Natural killer cell (primary cell): ENCODE measurements around the gene LIME1. TPM values are rescaled to one million over a fixed set of nuclear protein-coding genes. Genes with fewer than 3 reads are reported as not detected.

ENCODE experiments used
- ATAC-seq, 3 donors: fragments of 150-1000 bp in 2 of 3; fragments of 200-7000 bp in 1 of 3; cut with Tn5 transposase; 1 replicate in 1 of 3; 2 replicates in 2 of 3; pipeline ENCODE4 v1.10.0; 2021; ENCODE audit warnings: mild to moderate bottlenecking in 2 of 3, moderate library complexity in 2 of 3
- DNase-seq, 2 donors: peaks; one replicate each; pipeline versions ENCODE4 v3.0.0 to v3.0.0-alpha.2; 2013 to 2021; ENCODE audit warnings: mixed read lengths in 1 of 2
- H3K27ac ChIP-seq: one replicate; pipeline ENCODE4 v1.5.1; 2013; ENCODE audit warnings: mild to moderate bottlenecking, low read length
- H3K27me3 ChIP-seq: one replicate; pipeline ENCODE4 v1.6.1; 2013; ENCODE audit warnings: low read length; ENCODE audit not compliant: control insufficient read depth, insufficient read depth
- H3K36me3 ChIP-seq: one replicate; pipeline ENCODE4 v1.6.1; 2013; ENCODE audit warnings: low read length; ENCODE audit not compliant: control insufficient read depth, insufficient read depth
- H3K4me1 ChIP-seq: one replicate; pipeline ENCODE4 v1.6.1; 2013; ENCODE audit warnings: low read length; ENCODE audit not compliant: control insufficient read depth, insufficient read depth
- H3K4me3 ChIP-seq: one replicate; pipeline ENCODE4 v1.5.1; 2013; ENCODE audit warnings: low read length
- H3K9me3 ChIP-seq: one replicate; pipeline ENCODE4 v1.6.1; 2013; ENCODE audit warnings: low read length; ENCODE audit not compliant: control insufficient read depth, insufficient read depth
- H3K27ac Mint-ChIP-seq, 2 donors: one replicate each; pipeline ENCODE4 v1.8.0; 2022; ENCODE audit warnings: mild to moderate bottlenecking in 2 of 2, mixed read lengths in 2 of 2, moderate library complexity in 1 of 2
- H3K27me3 Mint-ChIP-seq, 2 donors: one replicate each; pipeline ENCODE4 v1.8.0; 2022; ENCODE audit warnings: low read depth in 2 of 2, mixed read lengths in 2 of 2
- H3K36me3 Mint-ChIP-seq: one replicate; pipeline ENCODE4 v1.8.0; 2022; ENCODE audit warnings: mixed read lengths
- H3K4me1 Mint-ChIP-seq, 2 donors: one replicate each; pipeline ENCODE4 v1.8.0; 2022; ENCODE audit warnings: mixed read lengths in 2 of 2
- H3K4me3 Mint-ChIP-seq: one replicate; pipeline ENCODE4 v1.8.0; 2022; ENCODE audit warnings: mild to moderate bottlenecking, moderate library complexity, mixed read lengths
- H3K9me3 Mint-ChIP-seq, 2 donors: one replicate each; pipeline ENCODE4 v1.8.0; 2022; ENCODE audit warnings: mixed read lengths in 2 of 2
- WGBS: methylation state at CpG from one replicate; pipeline ENCODE4 v1.1.7; 2013; ENCODE audit warnings: missing lambda C conversion rate; ENCODE audit not compliant: insufficient coverage; 5-methylcytosine and 5-hydroxymethylcytosine counted together
- intact Hi-C: fragments of 100-400 bp; cut with micrococcal nuclease; formaldehyde crosslinking; loops from one replicate; pipeline ENCODE4 v1.14.2; 2022
- total RNA-seq, 4 donors: library from RNA; stranded (reverse); fragments of 120-200 nt in 1 of 4; gene quantifications; one replicate each; pipeline versions ENCODE4 v1.2.3 to v1.2.4, GENCODE V29; 2013 to 2022
- TF ChIP-seq, protein P1 (sequence below): fragments of 200-600 bp; IDR thresholded peaks from one replicate; pipeline ENCODE4 v1.8.0; 2022; ENCODE audit warnings: antibody characterized with exemption

Gene LIME1, protein sequence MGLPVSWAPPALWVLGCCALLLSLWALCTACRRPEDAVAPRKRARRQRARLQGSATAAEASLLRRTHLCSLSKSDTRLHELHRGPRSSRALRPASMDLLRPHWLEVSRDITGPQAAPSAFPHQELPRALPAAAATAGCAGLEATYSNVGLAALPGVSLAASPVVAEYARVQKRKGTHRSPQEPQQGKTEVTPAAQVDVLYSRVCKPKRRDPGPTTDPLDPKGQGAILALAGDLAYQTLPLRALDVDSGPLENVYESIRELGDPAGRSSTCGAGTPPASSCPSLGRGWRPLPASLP
- total RNA-seq = 10 to 100 TPM; 86.5 to 94.4 (median 91.7) TPM
- 62.4 TPM for total RNA-seq (2013)

DNA sequence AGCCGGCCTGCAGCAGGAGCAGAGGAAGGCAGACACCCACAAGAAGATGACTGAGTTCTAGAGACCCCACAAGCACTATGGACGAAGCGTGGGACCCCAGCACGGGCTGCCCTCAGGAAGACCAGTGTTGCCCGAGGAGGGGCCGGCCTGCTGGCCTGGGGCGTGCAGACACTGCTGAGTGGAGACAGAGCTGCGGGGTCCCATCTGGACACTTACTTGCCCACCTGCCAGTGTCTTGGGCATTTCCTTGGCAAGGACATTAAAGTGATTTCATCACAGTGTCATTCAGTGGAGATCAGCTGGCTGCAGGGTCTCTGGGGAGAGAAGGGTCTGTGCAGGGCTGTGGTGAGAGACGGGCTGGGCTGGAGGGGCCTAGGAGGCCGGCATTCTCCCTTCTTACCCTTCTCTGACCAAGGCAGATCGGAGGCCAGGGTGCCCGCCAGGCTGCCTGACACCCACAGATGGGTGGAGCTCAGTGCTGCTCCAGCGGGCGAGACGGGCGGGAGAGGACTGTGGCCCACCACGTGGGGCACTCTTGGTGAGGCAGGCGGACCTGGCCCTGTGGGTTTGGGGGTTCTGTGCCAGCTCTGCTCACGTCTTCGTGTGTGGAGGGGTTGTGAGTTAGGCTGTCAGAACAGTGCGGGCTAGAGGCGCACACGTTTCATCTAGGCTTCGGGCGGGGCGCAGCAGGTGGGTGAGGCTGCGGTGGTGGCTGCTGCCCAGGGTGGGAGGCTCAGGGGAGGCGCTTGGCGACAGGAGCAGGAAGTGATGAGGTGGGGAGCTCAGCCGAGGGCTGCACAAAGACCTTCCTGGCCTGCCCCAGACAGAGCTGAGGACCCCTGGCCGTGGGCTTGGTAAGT is at the start of gene LIME1:
LIME1 (plus strand) TSS at position 806 of the 860 bp plus-strand sequence. CDS start 886 bp downstream, outside the sequence.
- ATAC-seq (peak; percentile 37 to 61 (median 58)), DNase-seq (peak; percentile 63 to 93)
- Mint-ChIP-seq H3K9me3 (no peaks in the 10 kb centered on the region), H3K4me3 (peak within 1 kb of the TSS; percentile 89), H3K27ac (peak within 1 kb of the TSS; percentile 83 to 92), H3K36me3 (no peaks in the 10 kb centered on the region), H3K4me1 (peaks cover 21 to 41% of the 10 kb centered on the region in 2 donors), H3K27me3 (no peaks in the 10 kb centered on the region)
- peaks cover 26% of the 10 kb centered on the region for H3K36me3 ChIP-seq
- intact Hi-C loops = loop anchor here (10.0 kb wide), 1 partner anchor 101 kb away; no protein-coding TSS in a partner anchor
- peak within 1 kb of the TSS; percentile 73 for H3K27ac ChIP-seq
- no peaks in the 10 kb centered on the region for H3K9me3 ChIP-seq
- H3K4me3 ChIP-seq = peak within 1 kb of the TSS; percentile 62
- TF ChIP-seq, protein P1, sequence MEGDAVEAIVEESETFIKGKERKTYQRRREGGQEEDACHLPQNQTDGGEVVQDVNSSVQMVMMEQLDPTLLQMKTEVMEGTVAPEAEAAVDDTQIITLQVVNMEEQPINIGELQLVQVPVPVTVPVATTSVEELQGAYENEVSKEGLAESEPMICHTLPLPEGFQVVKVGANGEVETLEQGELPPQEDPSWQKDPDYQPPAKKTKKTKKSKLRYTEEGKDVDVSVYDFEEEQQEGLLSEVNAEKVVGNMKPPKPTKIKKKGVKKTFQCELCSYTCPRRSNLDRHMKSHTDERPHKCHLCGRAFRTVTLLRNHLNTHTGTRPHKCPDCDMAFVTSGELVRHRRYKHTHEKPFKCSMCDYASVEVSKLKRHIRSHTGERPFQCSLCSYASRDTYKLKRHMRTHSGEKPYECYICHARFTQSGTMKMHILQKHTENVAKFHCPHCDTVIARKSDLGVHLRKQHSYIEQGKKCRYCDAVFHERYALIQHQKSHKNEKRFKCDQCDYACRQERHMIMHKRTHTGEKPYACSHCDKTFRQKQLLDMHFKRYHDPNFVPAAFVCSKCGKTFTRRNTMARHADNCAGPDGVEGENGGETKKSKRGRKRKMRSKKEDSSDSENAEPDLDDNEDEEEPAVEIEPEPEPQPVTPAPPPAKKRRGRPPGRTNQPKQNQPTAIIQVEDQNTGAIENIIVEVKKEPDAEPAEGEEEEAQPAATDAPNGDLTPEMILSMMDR = no peak
- H3K27me3 ChIP-seq = no peaks in the 10 kb centered on the region
- WGBS = 21% methylated on average over 31 of the region's 31 CpGs
- peaks cover 63% of the 10 kb centered on the region for H3K4me1 ChIP-seq

DNA sequence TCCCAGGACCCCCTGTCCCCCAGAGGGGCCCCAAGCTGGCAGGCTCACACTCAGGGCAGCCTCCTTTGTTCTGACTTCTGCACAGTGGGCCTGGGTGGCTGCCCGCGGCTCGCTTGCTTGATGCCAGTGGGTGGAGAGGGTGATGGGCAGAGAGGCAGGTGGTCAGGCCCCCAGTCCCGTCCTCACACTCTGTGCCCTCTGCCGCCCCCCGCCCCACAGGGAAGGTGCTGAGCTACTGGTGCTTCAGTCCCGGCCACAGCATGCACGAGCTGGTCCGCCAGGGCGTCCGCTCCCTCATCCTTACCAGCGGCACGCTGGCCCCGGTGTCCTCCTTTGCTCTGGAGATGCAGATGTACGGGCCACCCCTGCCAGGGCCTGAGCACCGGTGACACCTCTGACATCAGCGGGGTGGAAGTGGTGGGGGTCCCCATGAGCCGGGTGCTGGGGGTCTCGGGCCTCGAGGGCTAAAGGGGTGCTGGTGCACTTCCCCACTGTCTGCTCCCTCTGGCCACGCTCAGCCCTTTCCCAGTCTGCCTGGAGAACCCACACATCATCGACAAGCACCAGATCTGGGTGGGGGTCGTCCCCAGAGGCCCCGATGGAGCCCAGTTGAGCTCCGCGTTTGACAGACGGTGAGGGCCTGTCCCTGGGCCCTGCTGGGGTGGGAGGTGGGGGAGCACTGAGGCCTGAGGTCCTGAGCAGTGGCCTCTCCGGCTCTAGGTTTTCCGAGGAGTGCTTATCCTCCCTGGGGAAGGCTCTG is 48.9 kb upstream of the LIME1 start:
- Mint-ChIP-seq H3K27ac (no peak overlapping the region), H3K27me3 (no peaks in the 10 kb centered on the region), H3K9me3 (no peaks in the 10 kb centered on the region), H3K4me1 (peaks cover 0 to 5% of the 10 kb centered on the region in 2 donors), H3K4me3 (no peak overlapping the region), H3K36me3 (no peaks in the 10 kb centered on the region)
- no peaks in the 10 kb centered on the region for H3K9me3 ChIP-seq
- 95% methylated on average over 29 of the region's 29 CpGs for WGBS
- DNase-seq = no peak
- no peaks in the 10 kb centered on the region for H3K36me3 ChIP-seq
- no peak overlapping the region for H3K27ac ChIP-seq
- TF ChIP-seq, protein P1 = no peak
- intact Hi-C loops = no loop called here
- H3K27me3 ChIP-seq = no peaks in the 10 kb centered on the region
- H3K4me3 ChIP-seq = no peak overlapping the region
- H3K4me1 ChIP-seq = peaks cover 24% of the 10 kb centered on the region
- ATAC-seq = no peak

DNA sequence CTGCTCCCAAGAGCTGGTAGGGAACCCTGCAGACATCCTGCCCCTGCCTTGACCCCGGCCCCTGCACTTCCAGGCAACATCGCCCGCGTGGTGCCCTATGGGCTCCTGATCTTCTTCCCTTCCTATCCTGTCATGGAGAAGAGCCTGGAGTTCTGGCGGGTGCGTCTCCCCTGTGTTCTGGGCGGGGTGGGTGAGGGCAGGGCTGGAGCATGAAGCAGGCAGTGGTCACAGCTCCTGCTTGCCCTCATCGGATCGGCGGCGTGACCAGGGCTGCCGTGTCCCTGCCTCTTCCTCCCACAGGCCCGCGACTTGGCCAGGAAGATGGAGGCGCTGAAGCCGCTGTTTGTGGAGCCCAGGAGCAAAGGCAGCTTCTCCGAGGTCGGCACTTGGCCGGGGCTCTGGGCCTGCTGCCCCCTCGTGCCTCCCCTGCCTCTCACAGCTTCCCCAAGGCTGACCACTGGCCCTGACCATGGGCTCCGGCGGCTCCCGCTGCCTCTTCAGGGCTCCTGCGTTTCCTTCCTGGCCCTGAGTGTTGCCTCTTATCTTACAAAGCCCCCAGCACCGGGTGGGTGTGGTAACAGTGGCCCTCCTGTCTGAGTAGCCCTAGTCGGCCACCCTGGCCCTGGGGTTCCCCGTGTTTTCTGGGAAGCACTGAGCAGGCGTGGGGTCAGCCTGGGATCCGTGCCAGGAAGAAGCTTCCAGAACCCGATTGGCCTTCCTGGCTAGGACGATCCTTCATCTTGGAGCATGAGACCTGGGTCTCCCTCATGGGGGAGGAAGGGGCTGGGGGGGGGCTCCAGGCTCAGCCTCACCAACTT is 48.0 kb upstream of the LIME1 start:
- H3K9me3 Mint-ChIP-seq = no peaks in the 10 kb centered on the region

More for the DNA sequence above, 48.0 kb upstream of the LIME1 start:
- DNase-seq = no peak
- no peak overlapping the region for H3K4me3 ChIP-seq
- no peak overlapping the region for H3K27ac ChIP-seq
- intact Hi-C loops = no loop called here
- no peak for ATAC-seq
- no peaks in the 10 kb centered on the region for H3K9me3 ChIP-seq
- 92% methylated on average over 31 of the region's 31 CpGs for WGBS
- H3K27me3 ChIP-seq = no peaks in the 10 kb centered on the region
- peaks cover 24% of the 10 kb centered on the region for H3K4me1 ChIP-seq
- Mint-ChIP-seq H3K36me3 (no peaks in the 10 kb centered on the region), H3K27ac (no peak overlapping the region), H3K4me3 (no peak overlapping the region), H3K4me1 (peaks cover 0 to 5% of the 10 kb centered on the region in 2 donors), H3K27me3 (no peaks in the 10 kb centered on the region)
- TF ChIP-seq, protein P1 = no peak
- H3K36me3 ChIP-seq = no peaks in the 10 kb centered on the region
